ENCODE results near the gene SOX30.
A peak's percentile ranks its signal among the peaks of the same experiment; 100 is the strongest.

SOX30 gene

DNA sequence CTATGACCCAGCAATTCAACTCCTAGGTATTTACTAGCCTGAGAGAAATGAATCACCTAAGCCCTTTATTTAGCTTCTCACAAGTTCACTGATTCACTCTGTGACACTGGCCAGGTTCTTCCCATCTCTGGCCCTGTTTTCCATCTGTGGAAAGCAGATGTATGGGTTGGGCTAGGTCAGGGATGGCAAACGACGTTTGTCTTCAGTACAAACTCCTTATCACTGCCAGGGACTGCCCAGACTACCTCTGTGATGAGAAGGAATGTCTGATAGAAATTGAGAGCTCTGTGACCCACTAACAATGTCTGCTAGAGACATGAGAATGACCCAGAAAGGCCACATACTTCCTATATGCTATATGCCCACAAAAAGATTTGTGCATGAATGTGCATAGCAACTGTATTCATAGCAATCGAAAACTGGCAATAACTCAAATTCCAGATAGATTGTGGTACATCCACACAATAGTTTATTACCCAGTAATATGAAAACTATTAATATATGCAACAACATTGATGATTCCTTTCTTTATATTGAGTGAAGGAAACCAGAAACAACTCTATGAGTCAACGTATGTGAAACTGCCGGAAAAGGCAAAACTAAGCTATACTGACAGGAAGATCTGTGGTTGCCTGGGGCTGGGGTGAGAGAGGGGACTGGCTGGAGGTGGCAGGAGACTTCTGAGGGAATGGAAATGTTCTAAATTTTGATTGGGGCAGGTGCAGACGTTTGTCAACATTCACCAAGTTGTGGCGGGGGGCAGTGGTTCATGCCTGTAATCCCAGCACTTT lies 44.7 kb downstream of the SOX30 start:
- DNase-seq, result peak; percentile 69

DNA sequence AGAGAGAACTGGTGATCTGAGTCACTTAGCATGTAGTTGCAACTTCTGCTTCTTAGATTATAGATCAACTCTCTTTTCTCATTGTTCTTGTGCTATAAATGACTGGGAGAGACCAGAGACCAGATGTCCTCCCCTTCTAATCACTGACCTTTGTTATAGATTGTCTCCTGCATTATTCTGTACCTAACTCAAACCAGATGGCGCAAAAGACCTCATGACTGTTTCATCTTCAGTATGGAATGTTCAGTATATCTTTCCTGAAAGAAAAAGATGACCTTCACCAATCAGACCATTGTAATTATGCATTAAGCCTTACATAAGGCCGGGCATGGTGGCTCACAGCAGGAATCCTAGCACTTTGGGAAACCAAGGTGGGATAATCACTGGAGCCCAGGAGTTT lies 46.2 kb downstream of the SOX30 start:
- no peak for DNase-seq

DNA sequence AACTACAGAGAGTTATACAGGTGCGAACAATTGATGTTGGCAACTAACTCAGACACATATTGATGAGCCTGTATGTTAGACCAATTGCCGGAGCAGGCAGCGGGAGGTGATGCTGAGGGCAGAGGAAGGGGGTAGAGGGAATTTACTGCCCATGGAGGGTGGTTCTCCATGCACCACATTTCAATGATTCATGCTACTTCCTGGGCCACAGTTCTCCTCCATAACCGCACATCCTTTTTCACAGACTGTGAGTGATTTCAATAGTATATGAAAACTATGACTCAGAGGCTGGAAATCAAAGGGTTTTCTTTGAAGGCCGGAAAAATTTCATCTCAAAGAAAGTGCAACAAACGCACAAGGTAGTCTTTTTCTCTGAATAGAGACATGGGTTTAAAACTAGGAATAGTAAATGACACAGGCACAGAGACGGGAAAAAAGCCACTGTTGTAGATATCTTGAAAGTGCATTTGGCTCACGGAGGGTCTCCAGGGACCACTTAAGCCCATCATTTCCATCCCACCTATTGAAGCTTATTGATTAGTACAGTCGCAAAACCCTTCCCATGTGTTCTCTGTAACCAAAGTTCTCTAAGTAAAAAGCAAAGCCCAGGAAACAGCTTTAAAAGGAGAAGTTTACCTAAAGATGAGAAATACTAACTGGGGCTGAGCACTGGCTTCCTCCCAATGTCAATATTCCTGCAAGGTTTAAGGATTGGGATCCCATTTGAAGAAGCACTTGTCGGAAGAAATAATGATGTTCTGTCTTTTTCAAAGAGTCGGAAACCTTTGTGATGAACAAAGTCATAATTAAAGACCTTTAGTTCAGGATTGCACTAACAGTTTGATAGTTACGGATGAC lies 48.7 kb downstream of the SOX30 start:
- peak; percentile 82 for DNase-seq

DNA sequence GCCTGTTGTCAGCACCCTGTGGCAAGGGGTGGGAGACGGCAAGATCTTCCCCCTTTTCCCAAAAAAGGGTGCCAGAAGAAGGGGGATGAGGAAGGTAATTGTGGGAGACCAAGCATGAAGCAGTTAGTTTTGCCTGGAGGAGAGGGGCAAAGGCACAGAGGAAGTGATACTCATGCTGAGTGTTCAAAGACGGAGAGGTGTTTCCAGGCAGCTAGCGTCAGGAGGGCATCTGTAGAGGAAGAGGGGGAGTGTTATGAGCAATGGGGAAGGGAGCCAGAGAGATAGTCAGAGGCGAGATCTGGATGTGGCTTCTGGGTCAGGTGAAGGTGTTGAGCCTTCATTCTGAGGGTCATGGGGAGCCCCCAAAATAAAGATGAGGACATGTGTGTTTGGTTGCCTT lies 49.7 kb downstream of the SOX30 start:
- DNase-seq, result peak; percentile 40

- no peak for DNase-seq
Observed at GRCh38 chr5:157600252-157600651, 52.0 kb downstream of the SOX30 start.

- DNase-seq, result no peak
Observed at GRCh38 chr5:157599565-157599964, 52.7 kb downstream of the SOX30 start.

DNA sequence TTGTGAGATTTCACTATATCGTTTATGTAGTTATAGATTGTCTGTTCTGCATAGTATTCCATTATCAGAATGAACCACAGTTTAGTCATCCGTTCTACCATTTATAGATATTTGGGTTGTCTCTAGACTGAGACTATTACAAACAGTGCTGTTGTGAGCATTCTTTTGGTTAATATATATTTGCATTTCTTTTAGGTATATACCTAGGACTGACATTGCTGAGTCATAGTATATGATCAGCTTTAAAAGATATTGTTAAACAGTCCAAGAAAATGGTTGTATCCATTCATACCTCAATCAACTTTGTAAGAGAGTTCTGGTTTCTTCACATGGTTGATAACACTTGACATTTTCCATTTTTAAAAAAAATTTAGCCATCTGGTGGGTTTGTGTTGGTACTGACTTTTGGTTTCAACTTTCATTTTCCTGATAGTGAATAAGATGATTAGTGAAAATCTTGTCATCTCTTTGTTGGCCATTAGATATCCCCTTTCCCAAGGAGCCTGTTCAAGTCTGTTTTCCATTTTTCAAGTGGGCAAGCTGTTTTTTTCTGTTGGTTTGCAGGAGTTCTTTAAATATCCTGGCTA lies 53.8 kb downstream of the SOX30 start:
- no peak for DNase-seq

- no peak for DNase-seq
Observed at GRCh38 chr5:157597277-157597676, 55.0 kb downstream of the SOX30 start.

DNA sequence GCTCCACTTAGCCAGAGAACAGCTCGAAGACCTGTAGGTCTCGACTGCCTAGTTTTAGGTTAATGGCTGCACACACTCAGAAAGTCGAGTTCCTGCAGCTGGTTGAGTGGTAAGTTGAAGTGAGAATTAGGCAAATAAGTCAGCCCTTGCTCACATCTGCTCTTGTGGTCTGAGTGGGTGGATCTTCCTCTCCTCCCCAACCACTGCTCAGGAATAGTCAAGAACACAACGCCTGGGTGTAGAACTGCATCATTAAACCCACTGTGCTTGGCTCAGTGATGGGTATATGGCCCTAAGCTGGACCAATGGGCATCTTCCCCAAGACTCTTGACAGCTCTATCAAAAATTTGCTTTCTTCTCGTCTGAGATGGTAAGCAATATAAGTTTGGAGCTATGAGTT lies 55.8 kb downstream of the SOX30 start:
- peak; percentile 49 for DNase-seq

DNA sequence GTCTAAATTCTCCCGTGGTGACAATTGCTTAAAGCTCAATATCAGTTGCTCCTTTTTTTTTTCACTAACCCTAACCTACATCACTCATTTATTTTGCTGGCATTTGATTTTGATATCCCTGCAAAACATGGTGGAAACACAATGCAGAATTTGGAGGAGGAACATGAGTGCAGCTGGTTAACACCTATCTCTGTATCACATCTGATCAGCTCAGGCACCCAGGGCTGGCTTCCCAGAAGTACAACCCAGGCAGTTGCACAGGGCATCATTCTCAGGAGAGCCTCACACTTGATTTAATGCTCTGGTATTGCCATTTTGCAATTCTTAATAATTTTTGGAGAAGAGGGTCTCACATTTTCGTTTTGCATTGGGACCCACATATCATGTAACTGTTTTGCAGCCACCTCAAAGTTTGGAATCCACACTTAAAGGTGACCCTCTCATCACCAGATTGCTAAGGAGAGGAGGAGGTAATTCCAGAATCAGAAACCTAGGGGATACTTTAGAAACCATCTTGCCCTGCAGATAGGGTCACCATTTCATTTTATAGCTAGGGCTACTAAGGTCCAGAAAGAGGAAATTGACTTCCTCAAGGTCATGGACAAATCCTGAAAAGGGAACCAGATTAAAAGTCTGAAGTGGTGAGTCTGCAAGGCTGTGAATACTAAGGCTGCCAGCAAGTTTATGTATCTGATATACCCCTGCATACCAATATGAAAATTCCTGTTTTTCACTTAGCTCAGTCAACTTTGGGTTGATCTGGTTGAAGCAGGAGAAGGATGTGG lies 57.4 kb downstream of the SOX30 start:
- no peak for DNase-seq

DNA sequence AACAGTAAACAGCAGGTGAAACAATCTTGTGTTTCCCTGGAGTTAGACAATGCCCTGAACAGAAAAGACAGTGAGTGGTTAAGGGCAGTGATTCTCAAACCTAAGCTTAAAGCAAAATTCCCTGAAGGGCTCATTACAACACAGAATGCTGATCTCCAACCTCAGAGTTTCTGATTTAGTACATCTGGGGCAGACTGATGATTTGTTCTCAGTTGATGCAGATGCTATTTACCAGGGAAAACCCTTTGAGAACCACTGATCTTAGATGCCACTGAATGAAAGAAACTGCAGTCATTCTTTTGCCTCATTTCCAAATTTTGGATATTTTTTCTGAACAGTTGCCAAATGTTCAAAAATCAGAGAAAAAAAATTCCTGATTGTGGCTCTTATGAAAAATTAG lies 58.0 kb downstream of the SOX30 start:
- no peak for DNase-seq

DNA sequence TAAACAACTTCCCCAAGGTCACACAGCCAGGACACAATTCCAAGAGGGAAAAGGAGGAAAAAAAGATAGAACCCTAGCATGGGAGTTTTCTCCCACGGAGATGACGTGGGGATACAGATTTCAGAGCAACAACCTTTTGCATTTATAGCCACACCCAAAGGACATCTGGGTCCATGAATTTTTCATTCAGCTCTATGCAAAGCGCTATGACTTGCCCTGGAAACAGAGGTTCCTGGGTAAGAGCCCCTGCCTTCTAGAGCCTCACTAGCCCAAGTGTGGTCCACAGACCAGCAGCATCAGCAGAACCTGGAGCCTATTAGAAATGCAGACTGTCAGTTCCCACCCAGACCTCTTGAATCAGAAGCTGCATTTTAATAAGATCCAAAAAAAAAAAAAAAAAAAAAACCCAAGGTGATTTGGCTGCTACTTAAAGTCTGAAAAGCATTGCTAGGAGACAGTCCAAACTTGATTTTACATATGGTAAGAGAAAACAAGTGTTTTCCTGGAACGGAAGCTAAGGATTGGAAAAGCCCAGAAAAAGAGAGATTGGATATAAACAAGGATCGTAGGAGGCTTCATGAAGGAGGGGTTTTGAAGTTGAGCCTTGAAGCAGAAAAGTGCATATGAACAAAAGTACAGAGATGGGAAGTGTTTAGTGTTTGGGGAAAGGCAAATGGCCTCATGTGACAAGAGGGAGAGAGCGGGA lies 59.0 kb downstream of the SOX30 start:
- no peak for DNase-seq

- peak; percentile 25 for DNase-seq
Observed at GRCh38 chr5:157592594-157592993, 59.6 kb downstream of the SOX30 start.

GRCh38 chr5:157590478-157590877 lies 61.8 kb downstream of the SOX30 start:
- no peak for DNase-seq

- DNase-seq, result no peak
Observed at GRCh38 chr5:157584628-157585027, 67.6 kb downstream of the SOX30 start.

DNA sequence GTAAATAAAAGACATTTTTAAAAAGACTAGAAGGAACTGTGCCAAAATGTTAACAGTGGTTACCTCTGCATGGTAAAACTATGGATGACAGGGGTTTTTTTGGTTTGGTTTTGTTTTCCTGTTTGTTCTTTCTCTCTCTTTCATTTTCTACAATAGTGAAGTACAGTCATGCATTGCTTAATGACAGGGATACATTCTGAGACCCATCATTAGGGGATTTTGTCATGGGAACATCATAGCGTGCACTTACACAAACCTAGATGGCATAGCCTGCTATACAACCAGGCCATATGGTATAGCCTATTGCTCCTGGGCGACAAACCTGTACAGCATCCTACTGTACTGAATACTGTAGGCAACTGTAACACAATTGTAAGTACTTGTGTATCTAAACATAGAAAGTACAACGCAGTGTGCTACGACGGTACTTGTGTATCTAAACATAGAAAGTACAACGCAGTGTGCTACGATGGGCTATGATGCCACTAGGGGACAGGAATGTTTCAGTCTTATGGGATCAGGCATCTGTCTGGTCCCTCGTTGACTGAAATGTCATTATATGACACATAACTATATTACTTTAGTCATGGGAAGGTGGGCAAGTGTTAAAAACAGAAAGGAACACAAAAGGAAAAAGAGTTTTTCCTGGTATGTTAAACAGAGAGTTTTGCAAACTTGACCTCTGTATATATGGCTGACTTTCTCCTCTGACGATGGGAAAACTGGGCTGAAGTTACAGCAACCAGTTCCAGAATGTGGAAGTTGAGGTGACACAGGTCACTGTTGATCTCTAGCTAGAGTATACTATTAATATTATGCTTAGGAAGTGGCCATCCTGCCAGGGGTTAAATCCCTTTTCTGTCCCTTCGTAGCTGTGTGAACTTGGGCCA lies 69.3 kb downstream of the SOX30 start:
- DNase-seq, result no peak

GRCh38 chr5:157581901-157582300 lies 70.3 kb downstream of the SOX30 start:
- DNase-seq, result no peak

GRCh38 chr5:157578079-157578780 lies 74.0 kb downstream of the SOX30 start:
- no peak for DNase-seq

DNA sequence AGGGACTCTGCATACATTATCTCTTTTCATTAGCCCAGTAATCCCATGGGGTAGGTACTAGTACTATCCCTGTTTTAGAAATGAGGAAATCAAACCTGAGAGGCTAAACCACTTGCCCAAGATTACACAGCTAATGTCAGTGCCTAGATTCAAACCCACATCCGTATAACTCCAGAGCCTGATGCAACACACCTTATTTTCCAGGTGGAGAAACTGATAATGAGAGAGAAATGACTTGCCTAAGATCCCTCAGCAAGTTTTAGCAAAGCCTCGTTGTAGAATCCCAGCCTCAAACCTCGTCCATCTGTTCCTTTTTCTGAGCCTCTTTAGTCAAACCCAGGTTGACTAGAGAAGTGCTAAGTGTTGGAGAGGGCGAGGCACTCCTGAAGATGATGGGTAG lies 75.6 kb downstream of the SOX30 start:
- no peak for DNase-seq

Data from CD4-positive, alpha-beta T cell treated with Interleukin-17A for 1 hour (primary cell).